C4-2B (cell line): ENCODE results near the gene PFKL.
"Not testable (repeated sequence)": the region's sequence is repeated elsewhere in the genome, so short reads cannot be mapped to it uniquely, and the experiment has no call there.

Source experiments
- H3K27ac ChIP-seq: fragments of 450-650 bp; 2 replicates; pipeline ENCODE4 v1.5.1; 2017
- ZFX ChIP-seq: fragments of 450-650 bp; IDR thresholded peaks from 2 replicates; pipeline ENCODE4 v1.6.1; 2017
- TF ChIP-seq, protein P1 (sequence below): fragments of 450-650 bp; conservative IDR thresholded peaks from 2 replicates; pipeline ENCODE4 v1.5.1; 2017; ENCODE audit warnings: mild to moderate bottlenecking

The PFKL gene

DNA sequence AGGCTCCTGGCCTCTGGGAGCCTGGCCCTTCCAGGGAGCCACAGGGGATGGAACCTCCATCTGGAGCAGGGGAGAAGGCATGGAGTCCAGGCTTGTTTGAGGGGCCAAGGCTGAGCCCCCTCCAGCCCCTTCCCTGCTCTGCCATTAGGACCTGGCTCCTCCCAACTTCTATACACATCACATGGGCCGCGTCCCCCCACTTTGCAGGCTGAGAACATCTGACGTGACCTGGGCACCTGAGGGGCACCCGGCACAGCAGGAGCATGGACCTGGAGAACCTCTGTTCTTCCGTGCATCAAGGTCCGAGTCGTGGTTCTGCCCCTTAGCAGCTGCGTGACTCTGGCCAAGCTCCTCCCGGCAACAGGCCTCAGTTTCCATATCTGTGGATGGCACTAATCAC, 18.1 kb upstream of the PFKL start:
- TF ChIP-seq, protein P1, sequence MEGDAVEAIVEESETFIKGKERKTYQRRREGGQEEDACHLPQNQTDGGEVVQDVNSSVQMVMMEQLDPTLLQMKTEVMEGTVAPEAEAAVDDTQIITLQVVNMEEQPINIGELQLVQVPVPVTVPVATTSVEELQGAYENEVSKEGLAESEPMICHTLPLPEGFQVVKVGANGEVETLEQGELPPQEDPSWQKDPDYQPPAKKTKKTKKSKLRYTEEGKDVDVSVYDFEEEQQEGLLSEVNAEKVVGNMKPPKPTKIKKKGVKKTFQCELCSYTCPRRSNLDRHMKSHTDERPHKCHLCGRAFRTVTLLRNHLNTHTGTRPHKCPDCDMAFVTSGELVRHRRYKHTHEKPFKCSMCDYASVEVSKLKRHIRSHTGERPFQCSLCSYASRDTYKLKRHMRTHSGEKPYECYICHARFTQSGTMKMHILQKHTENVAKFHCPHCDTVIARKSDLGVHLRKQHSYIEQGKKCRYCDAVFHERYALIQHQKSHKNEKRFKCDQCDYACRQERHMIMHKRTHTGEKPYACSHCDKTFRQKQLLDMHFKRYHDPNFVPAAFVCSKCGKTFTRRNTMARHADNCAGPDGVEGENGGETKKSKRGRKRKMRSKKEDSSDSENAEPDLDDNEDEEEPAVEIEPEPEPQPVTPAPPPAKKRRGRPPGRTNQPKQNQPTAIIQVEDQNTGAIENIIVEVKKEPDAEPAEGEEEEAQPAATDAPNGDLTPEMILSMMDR, result no peak

DNA sequence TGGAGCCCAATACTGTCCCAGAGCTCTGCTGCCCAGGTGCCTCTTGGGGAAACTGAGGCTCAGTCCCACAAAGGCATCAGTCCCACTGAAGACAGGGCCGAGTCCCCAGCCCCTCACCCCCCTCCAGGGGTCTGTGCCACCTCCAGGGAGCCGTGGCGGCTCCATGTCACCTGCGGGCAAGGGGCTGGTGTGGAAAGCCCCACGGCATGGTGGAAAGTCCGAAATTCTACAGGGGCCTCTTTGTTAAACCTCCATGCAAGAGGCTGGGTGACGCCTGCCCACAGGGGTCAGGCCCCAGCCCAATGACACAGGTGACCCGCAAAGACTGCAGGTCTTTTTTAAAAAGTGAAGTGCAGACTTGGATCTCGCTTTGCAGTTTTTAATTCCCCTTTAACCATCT, 17.5 kb upstream of the PFKL start:
- H3K27ac ChIP-seq, result no peak overlapping the region
- TF ChIP-seq, protein P1, result no peak
- TF ChIP-seq ZFX, result no peak

More for the DNA sequence above, 18.1 kb upstream of the PFKL start:
- no peak overlapping the region for H3K27ac ChIP-seq

DNA sequence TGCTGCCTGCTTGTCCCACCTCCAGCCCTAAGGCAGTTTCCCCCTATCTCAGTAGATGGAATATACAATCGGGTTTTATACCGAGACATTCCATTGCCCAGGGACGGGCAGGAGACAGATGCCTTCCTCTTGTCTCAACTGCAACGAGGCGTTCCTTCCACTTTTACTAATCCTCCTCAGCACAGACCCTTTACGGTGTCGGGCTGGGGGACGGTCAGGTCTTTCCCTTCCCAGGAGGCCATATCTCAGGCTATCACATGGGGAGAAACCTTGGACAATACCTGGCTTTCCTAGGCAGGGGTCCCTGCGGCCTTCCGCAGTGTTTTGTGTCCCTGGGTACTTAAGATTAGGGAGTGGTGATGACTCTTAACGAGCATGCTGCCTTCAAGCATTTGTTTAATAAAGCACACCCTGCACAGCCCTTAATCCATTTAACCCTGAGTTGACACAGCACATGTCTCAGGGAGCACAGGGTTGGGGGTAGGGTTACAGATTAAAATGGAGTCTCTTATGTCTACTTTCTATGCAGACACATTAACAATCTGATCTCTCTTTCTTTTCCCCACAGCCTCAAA, 16.6 kb upstream of the PFKL start:
- not testable (repeated sequence) for H3K27ac ChIP-seq

DNA sequence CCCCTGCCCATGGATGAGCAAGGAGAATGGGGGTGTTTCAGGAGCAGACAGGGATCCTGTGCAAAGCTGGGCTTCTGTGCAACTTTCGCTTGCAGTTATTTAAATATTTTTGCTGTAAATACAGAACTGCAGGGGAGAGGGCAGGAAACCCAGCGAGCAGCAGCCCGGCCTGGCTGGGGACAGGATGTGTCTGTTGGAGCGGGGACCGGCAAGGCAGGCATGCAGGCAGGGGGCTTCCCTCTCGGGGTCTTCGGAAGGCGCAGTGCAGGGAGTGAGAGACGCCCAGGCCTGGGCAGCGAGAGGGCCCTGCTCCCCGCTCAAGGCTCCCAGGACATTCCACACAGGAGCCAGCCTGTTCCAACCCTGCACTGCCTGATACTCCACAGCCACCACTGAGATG, 15.9 kb upstream of the PFKL start:
- H3K27ac ChIP-seq, result no peak overlapping the region
- no peak for TF ChIP-seq ZFX
- TF ChIP-seq, protein P1, result no peak

DNA sequence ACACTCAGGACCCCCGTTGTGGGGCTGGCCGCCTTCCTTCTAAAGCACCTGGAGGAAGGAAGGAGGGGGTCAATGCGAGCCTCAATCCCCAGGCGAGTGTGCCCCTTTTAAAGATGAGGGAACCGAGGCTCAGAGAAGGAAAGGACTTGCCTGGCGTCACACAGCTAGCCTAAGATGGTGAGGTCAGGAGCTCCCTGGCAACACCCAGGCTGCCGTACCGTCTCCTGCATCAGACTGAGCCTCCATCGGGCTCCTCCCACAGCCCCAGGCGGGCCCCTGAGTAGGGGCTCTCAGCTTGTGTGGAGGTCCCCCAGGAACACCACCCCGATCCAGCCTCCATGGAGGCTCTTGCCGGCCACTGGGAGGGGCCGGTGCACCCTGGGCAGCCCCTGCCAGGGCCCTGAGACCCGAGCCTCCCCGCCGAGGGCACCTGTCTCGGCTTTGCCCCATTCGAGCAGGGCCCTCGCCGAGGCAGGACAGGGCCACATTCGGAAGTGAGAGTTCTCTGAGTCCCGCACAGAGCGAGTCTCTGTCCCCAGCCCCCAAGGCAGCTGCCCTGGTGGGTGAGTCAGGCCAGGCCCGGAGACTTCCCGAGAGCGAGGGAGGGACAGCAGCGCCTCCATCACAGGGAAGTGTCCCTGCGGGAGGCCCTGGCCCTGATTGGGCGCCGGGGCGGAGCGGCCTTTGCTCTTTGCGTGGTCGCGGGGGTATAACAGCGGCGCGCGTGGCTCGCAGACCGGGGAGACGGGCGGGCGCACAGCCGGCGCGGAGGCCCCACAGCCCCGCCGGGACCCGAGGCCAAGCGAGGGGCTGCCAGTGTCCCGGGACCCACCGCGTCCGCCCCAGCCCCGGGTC, 14.5 kb upstream of the PFKL start, which contains the start of gene AIRE:
AIRE (plus strand) TSS at position 739 of the 855 bp plus-strand sequence. CDS start 131 bp downstream, outside the sequence.
- no peak within 1 kb of the TSS for H3K27ac ChIP-seq
- no peak for TF ChIP-seq ZFX
- TF ChIP-seq, protein P1, result no peak

DNA sequence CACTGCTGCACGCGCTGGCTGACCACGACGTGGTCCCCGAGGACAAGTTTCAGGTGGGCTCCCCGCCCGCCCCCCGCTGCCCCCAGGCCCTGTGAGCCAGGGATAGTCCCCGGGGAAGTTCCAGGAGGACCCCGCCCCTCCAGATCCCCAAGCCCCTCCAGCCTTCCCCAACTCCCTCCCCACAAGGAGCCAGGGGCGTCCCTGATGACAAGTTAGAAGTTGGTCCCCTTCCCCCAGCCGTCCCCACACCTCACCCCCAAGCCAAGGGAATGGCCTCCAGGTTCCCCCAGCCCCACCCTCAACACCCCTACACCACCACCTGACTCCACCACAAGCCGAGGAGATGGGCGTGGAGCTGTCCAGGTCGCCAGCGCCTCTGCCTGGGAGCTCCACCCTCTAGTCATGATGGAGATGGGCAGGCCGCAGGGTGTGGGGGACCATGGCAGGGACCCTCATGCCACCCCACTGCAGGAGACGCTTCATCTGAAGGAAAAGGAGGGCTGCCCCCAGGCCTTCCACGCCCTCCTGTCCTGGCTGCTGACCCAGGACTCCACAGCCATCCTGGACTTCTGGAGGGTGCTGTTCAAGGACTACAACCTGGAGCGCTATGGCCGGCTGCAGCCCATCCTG, 13.7 kb upstream of the PFKL start:
- TF ChIP-seq, protein P1, result no peak
- TF ChIP-seq ZFX, result no peak

DNA sequence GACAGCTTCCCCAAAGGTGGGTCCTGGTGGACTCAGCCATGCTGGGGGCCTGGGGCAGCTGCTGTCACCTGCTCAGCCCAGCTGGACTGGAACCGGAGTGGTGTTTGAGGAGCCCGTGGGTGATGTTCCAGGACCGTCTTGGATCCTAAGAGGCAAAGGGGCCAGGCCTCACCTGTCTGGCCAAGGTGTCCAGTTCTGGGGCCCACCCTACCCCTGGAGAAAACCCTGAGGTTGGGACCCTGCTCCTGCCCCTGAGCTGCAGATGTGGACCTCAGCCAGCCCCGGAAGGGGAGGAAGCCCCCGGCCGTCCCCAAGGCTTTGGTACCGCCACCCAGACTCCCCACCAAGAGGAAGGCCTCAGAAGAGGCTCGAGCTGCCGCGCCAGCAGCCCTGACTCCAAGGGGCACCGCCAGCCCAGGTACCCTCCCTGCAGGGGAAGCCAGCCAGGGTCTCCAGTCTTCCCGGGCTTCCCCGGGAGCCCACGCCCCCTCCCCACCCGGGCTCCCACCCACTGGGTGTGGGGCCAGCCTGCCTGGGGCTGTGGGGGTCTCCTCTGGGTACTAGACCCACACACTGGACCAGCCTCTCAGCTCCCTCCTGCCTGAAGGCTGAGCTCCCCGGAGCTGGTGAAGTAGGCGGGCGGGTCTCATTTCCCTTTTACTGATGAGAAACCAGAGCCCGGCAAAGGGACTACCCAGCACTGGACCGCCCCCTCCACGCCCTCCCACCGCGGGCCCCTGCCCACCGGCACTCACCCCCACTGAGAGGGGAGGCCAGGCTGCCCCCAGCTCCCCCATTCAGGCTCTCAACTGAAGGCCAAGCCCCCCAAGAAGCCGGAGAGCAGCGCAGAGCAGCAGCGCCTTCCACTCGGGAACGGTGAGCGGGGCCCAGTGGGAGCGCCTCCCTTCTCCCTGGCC, 12.9 kb upstream of the PFKL start:
- no peak overlapping the region for H3K27ac ChIP-seq
- no peak for TF ChIP-seq ZFX
- TF ChIP-seq, protein P1, result no peak

More for the DNA sequence above, 13.7 kb upstream of the PFKL start:
- H3K27ac ChIP-seq, result no peak overlapping the region
